ENCODE results near the gene BAZ1A. TPM values are rescaled to one million over a fixed set of nuclear protein-coding genes. Genes with fewer than 3 reads are reported as not detected.
A peak's percentile ranks its signal among the peaks of the same experiment; 100 is the strongest.

The BAZ1A gene
- total and polyA plus RNA-seq, 2 donors (not counting 1 experiment from before 2014, with no cell fraction given), result 18.8 to 36.8 TPM

DNA sequence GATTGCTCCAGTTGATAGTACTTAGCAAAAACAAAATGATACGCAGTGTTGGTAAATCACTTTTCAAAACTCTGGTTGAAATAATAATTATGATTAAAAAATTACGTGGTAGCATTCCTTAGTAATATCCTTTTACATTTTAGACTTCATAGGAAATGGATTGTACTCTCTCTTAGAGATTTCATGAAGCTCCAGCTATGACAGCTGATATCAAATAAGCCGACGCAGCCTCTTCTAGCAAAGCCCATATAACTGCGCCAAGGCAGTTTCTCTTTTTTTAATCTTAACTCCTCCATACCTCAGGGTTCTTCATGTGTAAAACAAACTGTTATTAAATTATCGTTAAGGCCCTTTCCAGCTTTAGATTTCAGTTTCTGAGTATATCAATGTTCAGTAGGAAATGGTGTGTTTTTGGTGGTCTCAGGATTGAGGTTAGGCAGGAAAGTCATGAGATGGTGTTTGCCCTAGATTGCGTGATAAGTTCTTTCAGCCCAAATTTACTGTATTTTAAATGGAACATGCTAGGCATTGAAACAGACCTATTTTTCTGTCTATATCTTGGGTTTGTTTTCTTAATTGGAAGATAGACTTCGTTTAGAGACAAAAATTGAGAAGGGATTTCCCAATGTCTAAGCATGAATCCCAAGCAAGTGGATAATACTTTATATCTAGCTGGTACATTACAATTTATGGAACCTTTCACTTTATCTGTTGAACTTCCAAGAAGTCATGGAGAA is 159.9 kb downstream of the BAZ1A start:
- H3K4me1 ChIP-seq (ENCODE audit: control insufficient read depth in 2 of 2, insufficient read depth in 2 of 2, low read length in 2 of 2), result peaks cover 11 to 15% of the 10 kb centered on the region in 2 donors
- peaks cover 29% of the 10 kb centered on the region for H3K4me1 Mint-ChIP-seq
- H3K27me3 ChIP-seq (replicated peaks in 1 of 4; ENCODE audit: control extremely low read depth in 1 of 4, control insufficient read depth in 3 of 4, insufficient read depth in 4 of 4, low read length in 3 of 4), result no peaks in the 10 kb centered on the region
- H3K9ac ChIP-seq (ENCODE audit: low read length), result peak overlapping the region; percentile 84
- CTCF ChIA-PET, result interaction anchor here (1.0 to 3.0 kb wide), 3 partner anchors 9 to 42 kb away, joined by 3 to 14 read pairs (median 3); no protein-coding TSS in a partner anchor
- TF ChIP-seq, protein P1, sequence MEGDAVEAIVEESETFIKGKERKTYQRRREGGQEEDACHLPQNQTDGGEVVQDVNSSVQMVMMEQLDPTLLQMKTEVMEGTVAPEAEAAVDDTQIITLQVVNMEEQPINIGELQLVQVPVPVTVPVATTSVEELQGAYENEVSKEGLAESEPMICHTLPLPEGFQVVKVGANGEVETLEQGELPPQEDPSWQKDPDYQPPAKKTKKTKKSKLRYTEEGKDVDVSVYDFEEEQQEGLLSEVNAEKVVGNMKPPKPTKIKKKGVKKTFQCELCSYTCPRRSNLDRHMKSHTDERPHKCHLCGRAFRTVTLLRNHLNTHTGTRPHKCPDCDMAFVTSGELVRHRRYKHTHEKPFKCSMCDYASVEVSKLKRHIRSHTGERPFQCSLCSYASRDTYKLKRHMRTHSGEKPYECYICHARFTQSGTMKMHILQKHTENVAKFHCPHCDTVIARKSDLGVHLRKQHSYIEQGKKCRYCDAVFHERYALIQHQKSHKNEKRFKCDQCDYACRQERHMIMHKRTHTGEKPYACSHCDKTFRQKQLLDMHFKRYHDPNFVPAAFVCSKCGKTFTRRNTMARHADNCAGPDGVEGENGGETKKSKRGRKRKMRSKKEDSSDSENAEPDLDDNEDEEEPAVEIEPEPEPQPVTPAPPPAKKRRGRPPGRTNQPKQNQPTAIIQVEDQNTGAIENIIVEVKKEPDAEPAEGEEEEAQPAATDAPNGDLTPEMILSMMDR (IDR thresholded peaks at IDR 0.05), result no peak
- TF ChIP-seq EZH2 (IDR thresholded peaks at IDR 0.05; ENCODE audit: borderline replicate concordance, insufficient read depth, low read depth, low read length, poor library complexity, severe bottlenecking), result no peak
- peak overlapping the region; percentile 87 for H2AFZ ChIP-seq (ENCODE audit: insufficient read depth, low read depth, low read length, poor library complexity, severe bottlenecking)
- H3K4me2 ChIP-seq (replicated peaks; ENCODE audit: low read depth, low read length, poor library complexity, severe bottlenecking), result peak overlapping the region; percentile 79
- 73% methylated on average over 4 of the region's 8 CpGs for WGBS (ENCODE audit: insufficient coverage)
- no peak for DNase-seq
- no peaks in the 10 kb centered on the region for H3K27me3 Mint-ChIP-seq
- no peaks in the 10 kb centered on the region for H4K20me1 ChIP-seq (ENCODE audit: control insufficient read depth, insufficient read depth, low read length, poor library complexity, severe bottlenecking)
- H3K79me2 ChIP-seq (ENCODE audit: control insufficient read depth, insufficient read depth, low read length), result no peaks in the 10 kb centered on the region
- ATAC-seq (ENCODE audit: low read depth), result no peak
- POLR2A ChIA-PET, result interaction anchor here (0.7 to 1.8 kb wide), 3 partner anchors 8 to 267 kb away, joined by 3 to 11 read pairs (median 9); partner anchors contain the start of genes BAZ1A and SRP54
- H3K36me3 ChIP-seq (replicated peaks in 1 of 2; ENCODE audit: control extremely low read depth in 1 of 2, control insufficient read depth in 1 of 2, extremely low read depth in 1 of 2, insufficient read depth in 2 of 2, low read length in 1 of 2), result peaks cover 6 to 12% of the 10 kb centered on the region in 2 experiments
- no peaks in the 10 kb centered on the region for H3K9me3 Mint-ChIP-seq (ENCODE audit: insufficient read depth)
- H3K27ac ChIP-seq (ENCODE audit: low read length in 2 of 2), result peak overlapping the region in 1 of 2 donors; percentile 87
- intact Hi-C loops (cut with micrococcal nuclease), result loop anchor here (2.0 to 10.0 kb wide), 2 partner anchors 84 to 250 kb away; partner anchors contain the start of genes SNX6 and SPTSSA
- no peaks in the 10 kb centered on the region for H3K9me3 ChIP-seq (ENCODE audit: control extremely low read depth in 1 of 3, control insufficient read depth in 2 of 3, insufficient read depth in 1 of 3, low read length in 2 of 3)
- H3K4me3 ChIP-seq (ENCODE audit: control extremely low read depth in 1 of 5, extremely low read depth in 1 of 5, insufficient read depth in 1 of 5, low read depth in 2 of 5, low read length in 4 of 5), result peak overlapping the region in 4 of 5 experiments; percentile 69 to 91 (median 82)
- H3K4me3 Mint-ChIP-seq, result peak overlapping the region; percentile 88
- H3K27ac Mint-ChIP-seq, result peak overlapping the region; percentile 90
